ENCODE data around the gene SERPIND1.

The SERPIND1 gene

GRCh38 chr22:20792966-20793728 lies 19.2 kb downstream of the SERPIND1 start:
- no peak for DNase-seq (ENCODE audit: low read depth in 3 of 3)

GRCh38 chr22:20793748-20794649 lies 20.1 kb downstream of the SERPIND1 start:
- no peak for DNase-seq (ENCODE audit: low read depth in 3 of 3)

GRCh38 chr22:20794650-20795413 lies 20.9 kb downstream of the SERPIND1 start:
- no peak for DNase-seq (ENCODE audit: low read depth in 3 of 3)

GRCh38 chr22:20796731-20797130 lies 22.8 kb downstream of the SERPIND1 start:
- no peak for DNase-seq (ENCODE audit: low read depth in 3 of 3)

GRCh38 chr22:20798218-20798617 lies 24.3 kb downstream of the SERPIND1 start:
- no peak for DNase-seq (ENCODE audit: low read depth in 3 of 3)

- DNase-seq (ENCODE audit: low read depth in 3 of 3), result no peak
Observed at GRCh38 chr22:20798974-20799373, 25.1 kb downstream of the SERPIND1 start.

- no peak for DNase-seq (ENCODE audit: low read depth in 3 of 3)
Observed at GRCh38 chr22:20799449-20799848, 25.5 kb downstream of the SERPIND1 start.

- DNase-seq (ENCODE audit: low read depth in 3 of 3), result no peak
Observed at GRCh38 chr22:20802452-20802851, 28.5 kb downstream of the SERPIND1 start.

- no peak for DNase-seq (ENCODE audit: low read depth in 3 of 3)
Observed at GRCh38 chr22:20802922-20803553, 29.1 kb downstream of the SERPIND1 start.

- DNase-seq (ENCODE audit: low read depth in 3 of 3), result no peak
Observed at GRCh38 chr22:20803696-20804324, 29.9 kb downstream of the SERPIND1 start.

- no peak for DNase-seq (ENCODE audit: low read depth in 3 of 3)
Observed at GRCh38 chr22:20804650-20805049, 30.7 kb downstream of the SERPIND1 start.

- no peak for DNase-seq (ENCODE audit: low read depth in 3 of 3)
Observed at GRCh38 chr22:20805972-20806471, 32.1 kb downstream of the SERPIND1 start.

- no peak for DNase-seq (ENCODE audit: low read depth in 3 of 3)
Observed at GRCh38 chr22:20807315-20807752, 33.4 kb downstream of the SERPIND1 start.

- DNase-seq (ENCODE audit: low read depth in 3 of 3), result no peak
Observed at GRCh38 chr22:20808844-20809243, 34.9 kb downstream of the SERPIND1 start.

GRCh38 chr22:20809538-20810185 lies 35.7 kb downstream of the SERPIND1 start:
- no peak for DNase-seq (ENCODE audit: low read depth in 3 of 3)

GRCh38 chr22:20810645-20811044 lies 36.7 kb downstream of the SERPIND1 start:
- DNase-seq (ENCODE audit: low read depth in 3 of 3), result peak in 1 of 3 donors; percentile 8

- DNase-seq (ENCODE audit: low read depth in 3 of 3), result no peak
Observed at GRCh38 chr22:20811171-20811570, 37.3 kb downstream of the SERPIND1 start.

- no peak for DNase-seq (ENCODE audit: low read depth in 3 of 3)
Observed at GRCh38 chr22:20811971-20812660, 38.2 kb downstream of the SERPIND1 start.

- no peak for DNase-seq (ENCODE audit: low read depth in 3 of 3)
Observed at GRCh38 chr22:20813056-20813455, 39.1 kb downstream of the SERPIND1 start.

Data from stimulated activated CD4-positive, alpha-beta T cell treated with anti-CD3 and anti-CD28 coated beads, TNF-alpha, amount 100 ng/mL, for 48 hours (primary cell).